ENCODE measurements around the gene TSEN34.
"Not testable (repeated sequence)": the region's sequence is repeated elsewhere in the genome, so short reads cannot be mapped to it uniquely, and the experiment has no call there.

The TSEN34 gene

DNA sequence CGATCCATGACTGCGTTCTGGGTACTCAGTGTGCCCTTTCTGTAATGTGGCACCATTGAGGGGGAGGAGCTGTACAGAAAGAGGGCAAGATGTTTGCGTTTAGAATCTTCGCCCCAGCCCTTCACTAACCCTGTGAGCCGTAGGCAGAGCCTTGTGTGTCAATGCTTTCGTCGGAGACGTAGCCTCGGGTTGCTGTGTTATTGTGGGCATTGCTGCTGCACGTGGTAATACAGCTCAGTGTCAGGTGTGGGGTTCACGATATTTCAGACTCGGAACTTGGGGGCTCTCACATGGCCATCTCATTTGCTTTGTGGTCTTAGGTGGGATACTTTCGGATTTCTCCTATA, 15.7 kb downstream of the TSEN34 start:
- TF ChIP-seq ZNF274 (IDR thresholded peaks at IDR 0.05; ENCODE audit: low read depth, low read length), result no peak
- H3K4me3 ChIP-seq (ENCODE audit: low read length), result no peak overlapping the region; the same call in 1 of the 2 replicates

DNA sequence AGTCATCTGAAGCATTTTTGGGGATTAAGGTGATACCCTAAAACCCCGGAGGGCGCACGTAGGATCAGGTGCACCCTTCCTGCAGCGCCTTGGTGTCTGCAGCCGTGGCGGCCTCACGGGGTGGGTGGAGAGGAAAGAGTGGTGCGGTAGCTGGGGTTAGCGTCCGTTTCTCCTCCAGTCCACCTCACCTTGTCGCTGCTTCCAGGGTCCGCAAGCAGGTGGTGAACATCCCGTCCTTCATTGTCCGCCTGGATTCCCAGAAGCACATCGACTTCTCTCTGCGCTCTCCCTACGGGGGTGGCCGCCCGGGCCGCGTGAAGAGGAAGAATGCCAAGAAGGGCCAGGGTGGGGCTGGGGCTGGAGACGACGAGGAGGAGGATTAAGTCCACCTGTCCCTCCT, 16.1 kb downstream of the TSEN34 start:
- H3K4me3 ChIP-seq (ENCODE audit: low read length), result not testable (repeated sequence)

DNA sequence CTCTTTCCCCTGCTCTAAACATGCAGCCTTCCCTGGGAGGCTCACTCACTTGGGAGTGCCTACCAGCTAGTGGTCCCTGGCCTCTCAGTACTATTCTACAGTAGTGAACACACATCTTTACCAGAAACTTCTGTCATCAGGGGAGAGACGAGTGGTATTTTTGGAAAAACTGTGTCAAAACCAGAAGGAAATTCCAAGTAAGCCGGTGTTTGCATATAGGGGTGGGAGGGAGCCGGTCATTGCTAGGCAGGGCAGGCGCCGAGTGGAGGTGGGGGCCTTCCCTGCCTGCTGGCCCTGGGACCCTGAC, 16.5 kb downstream of the TSEN34 start:
- TF ChIP-seq ZNF274 (IDR thresholded peaks at IDR 0.05; ENCODE audit: low read depth, low read length), result no peak
- no peak overlapping the region; the same call in 1 of the 2 replicates for H3K4me3 ChIP-seq (ENCODE audit: low read length)

DNA sequence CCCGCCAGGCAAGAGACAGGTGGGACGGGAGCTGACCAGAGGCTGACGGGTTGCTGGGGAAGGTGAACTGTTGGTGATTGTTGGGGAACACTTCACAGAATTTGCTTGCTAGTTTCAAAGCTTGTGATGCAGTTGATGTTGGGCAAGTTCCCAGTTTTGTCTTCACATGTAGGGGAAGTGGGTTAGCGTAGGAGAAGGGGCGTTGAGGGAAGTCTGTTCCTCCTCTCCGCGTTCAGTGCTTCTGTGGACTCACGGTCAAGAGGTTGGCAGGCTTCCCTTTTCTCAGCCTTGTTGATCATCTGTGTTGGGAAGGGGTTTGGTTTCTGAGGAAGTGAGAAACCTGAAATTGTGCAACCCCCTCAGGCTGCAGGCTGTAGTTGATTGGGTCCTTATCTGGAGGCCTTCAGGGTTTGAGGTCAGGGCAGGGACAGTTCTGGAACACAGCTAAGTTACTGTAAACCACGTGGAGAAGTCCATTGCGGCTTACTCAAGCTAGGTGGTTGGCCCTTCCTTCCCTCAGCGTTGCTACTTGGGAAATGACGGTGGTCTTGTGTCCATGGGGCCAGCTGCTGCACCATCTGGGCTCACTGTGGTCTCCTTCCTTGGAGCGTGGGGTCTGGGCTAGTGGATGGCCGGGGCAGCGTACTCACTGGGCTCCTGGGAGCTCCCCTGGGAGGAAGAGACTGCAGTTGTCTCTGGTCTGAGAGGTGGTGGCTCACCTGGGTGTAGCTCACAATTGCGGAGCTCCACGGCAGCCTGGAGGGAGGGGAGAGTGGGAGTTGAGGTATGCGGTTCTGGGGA, 17.1 kb downstream of the TSEN34 start:
- no peak overlapping the region for H3K4me3 ChIP-seq (ENCODE audit: low read length)
- no peak for TF ChIP-seq ZNF274 (IDR thresholded peaks at IDR 0.05; ENCODE audit: low read depth, low read length)

DNA sequence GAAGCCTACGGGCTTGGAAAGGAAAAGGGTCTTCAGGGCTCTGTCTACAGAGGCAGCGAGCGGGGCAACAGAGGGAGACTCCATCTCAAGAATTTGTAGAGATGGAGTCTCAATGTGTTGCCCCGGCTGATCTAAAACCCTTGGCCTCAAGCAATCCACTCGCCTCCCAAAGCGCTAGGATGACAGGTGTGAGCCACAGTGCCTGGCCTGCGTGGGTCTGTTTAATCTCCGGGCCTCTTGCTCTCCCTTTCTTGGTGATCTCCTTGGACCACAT, 17.6 kb downstream of the TSEN34 start:
- no peak for TF ChIP-seq ZNF274 (IDR thresholded peaks at IDR 0.05; ENCODE audit: low read depth, low read length)
- H3K4me3 ChIP-seq (ENCODE audit: low read length), result no peak overlapping the region

DNA sequence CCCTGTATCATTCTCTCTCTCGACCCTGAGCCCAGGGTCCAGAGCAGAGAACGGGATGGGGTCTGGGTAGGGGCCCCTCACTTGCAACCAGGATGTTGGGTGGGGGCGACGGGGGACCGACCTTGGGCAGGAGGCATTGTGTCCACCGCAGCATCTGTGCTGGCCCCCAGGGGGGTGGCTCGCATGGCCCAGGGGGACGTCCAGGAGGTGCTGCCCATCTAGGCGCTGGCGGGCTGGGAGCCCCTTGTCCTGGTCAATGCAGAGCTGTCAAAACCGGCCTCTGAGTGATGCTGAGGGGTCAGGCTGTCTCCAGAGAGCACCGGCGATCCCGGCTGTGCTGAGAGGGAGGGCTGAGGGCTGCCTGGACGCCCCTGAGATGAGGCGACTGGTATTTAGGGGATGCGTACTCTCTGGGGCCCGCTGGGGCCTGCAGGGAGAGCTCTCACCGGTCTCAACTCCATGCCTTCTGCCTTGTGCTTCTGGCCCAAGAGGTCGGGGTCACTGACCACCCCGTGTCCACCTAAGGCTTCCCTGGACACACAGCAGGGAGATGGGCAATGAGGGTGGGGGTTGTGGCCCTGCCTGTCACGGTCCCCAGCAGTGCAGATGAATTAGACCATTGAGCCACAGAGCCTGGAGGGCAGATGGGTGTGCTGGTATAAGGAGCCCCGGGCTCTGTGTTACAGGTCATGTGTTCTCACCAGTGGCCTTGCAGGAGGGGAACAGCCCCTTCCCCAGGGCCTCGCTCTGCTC, 18.1 kb downstream of the TSEN34 start:
- H3K4me3 ChIP-seq (ENCODE audit: low read length), result no peak overlapping the region

DNA sequence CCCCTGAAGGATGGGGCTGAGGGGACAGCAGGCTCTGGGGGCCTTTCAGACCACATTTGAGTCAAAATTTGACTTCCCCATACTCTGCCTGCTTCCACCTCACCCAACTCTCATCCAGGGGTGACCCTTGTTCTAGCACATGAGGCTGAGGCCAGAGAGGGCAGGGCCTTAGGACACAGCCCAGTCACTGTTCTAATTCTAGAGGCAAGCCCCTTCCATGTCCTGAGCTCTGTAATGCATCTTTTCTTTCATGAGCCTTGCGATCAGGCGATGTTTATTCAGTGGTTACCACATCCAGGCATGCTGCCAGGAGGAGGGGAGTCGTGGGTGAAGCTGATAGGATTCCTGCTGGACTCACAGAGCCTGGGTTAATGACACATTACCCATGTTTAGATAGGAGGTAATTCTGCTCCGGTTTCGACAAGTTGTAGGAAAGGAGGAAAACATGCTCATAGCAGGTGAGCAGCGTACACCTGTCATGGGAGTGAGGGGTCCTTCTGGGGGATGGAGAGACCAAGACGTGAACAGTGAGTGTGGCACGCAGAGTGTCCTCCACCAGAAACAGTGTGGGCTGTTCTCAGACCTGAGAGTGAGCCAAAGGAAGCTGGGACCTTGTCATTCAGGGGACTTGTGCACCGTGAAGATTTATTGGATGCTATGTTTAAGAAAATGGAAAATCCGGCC, 18.8 kb downstream of the TSEN34 start:
- TF ChIP-seq ZNF274 (IDR thresholded peaks at IDR 0.05; ENCODE audit: low read depth, low read length), result no peak
- H3K4me3 ChIP-seq (ENCODE audit: low read length), result no peak overlapping the region

More for the DNA sequence above, 18.1 kb downstream of the TSEN34 start:
- TF ChIP-seq ZNF274 (IDR thresholded peaks at IDR 0.05; ENCODE audit: low read depth, low read length), result no peak

DNA sequence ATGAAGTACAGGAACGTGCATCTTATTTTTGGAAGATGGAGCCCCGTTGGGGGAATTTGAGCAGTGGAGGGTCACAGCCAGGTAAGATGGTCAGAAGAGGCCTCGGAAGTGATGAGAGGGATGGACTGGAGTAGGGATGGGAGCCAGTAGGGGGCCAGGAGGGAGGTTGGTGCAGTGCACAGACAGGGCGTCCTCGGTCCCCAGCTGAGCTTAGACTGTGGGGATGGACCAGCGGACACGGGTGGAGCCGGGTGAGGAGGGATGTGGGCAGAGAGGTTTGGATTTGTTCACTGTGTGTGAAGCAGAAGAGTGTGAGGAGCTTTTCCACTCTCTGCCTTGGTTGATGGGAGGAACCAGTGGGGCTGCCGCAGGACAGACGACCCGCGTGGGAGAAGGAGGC, 20.1 kb downstream of the TSEN34 start:
- no peak for TF ChIP-seq ZNF274 (IDR thresholded peaks at IDR 0.05; ENCODE audit: low read depth, low read length)
- H3K4me3 ChIP-seq (ENCODE audit: low read length), result no peak overlapping the region

DNA sequence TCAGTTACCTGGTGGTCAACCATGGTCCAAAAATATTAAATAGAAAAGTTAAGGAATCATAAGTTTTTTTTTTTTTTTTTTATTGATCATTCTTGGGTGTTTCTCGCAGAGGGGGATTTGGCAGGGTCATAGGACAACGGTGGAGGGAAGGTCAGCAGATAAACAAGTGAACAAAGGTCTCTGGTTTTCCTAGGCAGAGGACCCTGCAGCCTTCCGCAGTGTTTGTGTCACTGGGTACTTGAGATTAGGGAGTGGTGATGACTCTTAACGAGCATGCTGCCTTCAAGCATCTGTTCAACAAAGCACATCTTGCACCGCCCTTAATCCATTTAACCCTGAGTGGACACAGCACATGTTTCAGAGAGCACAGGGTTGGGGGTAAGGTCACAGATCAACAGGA, 23.1 kb downstream of the TSEN34 start:
- not testable (repeated sequence) for H3K4me3 ChIP-seq (ENCODE audit: low read length)

DNA sequence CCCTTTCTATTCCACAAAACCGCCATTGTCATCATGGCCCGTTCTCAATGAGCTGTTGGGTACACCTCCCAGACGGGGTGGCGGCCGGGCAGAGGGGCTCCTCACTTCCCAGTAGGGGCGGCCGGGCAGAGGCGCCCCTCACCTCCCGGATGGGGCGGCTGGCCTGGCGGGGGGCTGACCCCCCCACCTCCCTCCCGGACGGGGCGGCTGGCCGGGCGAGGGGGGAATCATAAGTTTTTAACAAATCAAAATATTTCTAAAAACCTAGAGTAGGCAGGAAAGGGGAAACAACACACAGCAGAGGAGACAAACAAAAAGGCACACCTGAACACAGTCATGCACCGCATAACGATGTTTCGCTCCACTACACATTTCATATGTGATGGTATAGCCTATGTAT, 23.6 kb downstream of the TSEN34 start:
- H3K4me3 ChIP-seq (ENCODE audit: low read length), result not testable (repeated sequence)

DNA sequence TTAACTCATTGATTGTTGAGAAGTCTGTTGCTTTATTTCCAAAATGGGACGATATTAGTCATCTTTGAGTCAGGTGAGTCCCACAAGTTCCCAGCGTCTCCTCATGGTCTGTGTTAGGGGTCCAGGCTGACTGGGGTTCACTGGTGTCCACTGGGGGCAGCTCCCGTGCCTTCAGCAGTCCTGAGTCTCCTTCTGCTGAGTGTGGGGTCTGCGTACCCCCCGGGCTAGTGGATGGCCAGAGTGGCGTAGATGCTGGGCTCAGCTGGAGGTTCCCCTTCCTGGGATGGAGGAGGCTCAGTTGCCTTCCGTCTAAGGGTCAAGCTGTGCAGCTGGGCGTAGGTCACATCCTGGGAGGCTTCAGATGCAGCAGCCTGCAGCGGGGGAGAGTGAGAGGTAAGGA, 25.8 kb downstream of the TSEN34 start:
- no peak for TF ChIP-seq ZNF274 (IDR thresholded peaks at IDR 0.05; ENCODE audit: low read depth, low read length)
- H3K4me3 ChIP-seq (ENCODE audit: low read length), result no peak overlapping the region

DNA sequence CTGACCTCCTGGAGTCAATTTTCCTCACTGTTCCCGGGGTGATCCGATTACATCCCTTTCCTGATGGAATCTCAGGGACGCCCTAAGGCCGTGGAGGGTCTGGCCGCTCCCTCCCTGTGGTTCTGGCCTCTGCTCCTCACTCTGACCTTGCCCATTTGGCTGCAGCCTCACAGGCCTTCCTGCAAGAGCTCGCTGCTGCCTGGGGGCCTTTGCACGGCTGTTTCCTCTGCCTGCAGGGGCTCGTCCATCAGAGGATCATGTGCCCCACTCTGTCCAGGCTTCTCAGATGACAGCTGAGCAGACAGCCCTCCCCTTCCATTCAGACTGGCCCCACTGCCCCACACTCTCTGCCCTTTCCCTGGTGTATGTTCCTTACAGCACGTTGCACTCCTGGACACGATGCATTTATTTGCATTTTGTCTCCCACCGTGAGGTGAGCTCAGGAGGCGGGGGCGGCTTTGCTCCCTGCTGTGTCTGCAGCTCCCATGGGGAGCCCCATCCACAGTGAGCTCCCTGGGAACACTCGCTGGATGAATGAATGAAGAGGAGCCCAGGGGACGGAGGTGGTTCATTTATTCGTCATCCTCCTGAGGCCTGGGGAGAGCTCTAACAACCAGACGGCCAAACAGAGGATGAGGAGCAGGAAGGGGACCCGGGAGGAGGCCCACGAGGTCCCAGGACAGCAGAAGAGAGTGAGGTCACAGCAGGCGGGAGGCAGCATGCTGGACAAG, 26.6 kb downstream of the TSEN34 start:
- H3K4me3 ChIP-seq (ENCODE audit: low read length), result not testable (repeated sequence)

DNA sequence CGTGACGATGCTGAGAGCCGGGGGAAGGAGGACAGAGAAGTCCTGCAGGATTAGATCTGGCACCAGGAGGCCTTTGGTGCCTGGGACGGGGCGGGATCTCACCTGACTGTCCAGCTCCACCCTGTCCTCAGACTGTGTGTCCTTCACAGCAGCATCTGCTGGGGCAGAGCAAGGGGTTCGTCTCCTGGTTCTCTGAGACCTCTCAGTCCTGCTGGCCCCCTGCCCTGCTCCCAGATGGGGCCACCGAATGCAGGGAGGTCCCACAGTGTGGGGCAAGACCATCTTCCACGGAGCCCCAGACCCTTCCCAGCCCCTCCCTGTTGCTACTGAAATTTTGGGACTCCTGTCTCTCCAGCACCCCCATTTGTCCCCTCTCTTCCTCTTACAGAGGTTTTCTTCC, 27.2 kb downstream of the TSEN34 start:
- no peak overlapping the region for H3K4me3 ChIP-seq (ENCODE audit: low read length)
- TF ChIP-seq ZNF274 (IDR thresholded peaks at IDR 0.05; ENCODE audit: low read depth, low read length), result no peak

DNA sequence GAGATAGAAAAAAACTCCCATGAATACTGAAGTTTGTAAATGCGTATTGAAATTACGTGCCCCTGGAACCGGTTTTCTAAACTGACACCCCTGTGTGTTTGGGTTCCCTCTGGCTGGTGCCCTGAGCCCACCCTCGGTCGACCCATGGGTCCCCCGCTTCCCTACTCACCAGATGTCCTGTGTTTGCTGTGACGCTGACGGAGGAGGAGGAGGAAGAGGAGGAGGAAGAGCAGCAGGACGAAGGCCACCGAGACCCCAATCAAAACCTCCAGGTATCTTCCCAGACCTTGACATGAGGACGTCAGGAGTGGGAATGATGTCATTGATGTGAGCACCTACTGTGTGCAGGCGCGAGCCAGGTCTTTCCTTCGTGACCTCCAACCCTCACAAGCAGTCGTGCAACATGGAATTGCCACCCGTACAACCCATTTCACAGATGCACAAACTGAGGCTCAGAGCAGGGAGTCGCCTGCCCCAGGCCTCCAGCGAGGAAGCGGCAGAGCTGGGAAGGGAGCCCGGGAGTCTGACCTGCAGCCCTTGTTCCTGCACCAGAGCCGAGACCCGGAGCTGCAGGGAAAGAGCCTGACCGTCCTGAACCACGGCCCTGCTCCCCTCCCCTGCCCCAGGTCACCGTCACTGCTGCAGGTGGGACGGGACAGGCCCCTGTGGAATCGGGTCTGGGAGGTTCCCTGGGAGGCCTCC, 28.0 kb downstream of the TSEN34 start:
- no peak for TF ChIP-seq ZNF274 (IDR thresholded peaks at IDR 0.05; ENCODE audit: low read depth, low read length)

DNA sequence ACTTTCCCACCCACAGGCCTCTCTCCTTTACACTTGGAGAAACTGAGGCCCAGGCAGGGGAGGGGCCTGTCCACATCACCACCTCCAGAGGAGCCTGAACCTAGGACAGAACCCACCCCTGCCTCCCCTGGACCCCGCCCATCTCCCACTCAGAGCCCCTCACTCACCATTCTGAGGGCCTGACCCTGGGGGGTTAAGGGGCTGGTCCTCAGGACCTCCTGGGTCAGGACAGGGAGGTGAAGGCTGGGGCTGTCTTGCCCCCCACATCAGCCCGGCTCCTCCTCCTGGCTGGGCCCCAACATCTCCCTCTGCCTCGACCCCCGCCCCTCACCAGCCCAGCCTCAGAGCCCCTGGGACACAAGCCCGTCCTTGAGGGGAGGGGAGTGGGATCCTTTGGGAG, 28.6 kb downstream of the TSEN34 start:
- H3K4me3 ChIP-seq (ENCODE audit: low read length), result not testable (repeated sequence)

More for the DNA sequence above, 28.0 kb downstream of the TSEN34 start:
- no peak overlapping the region for H3K4me3 ChIP-seq (ENCODE audit: low read length)

DNA sequence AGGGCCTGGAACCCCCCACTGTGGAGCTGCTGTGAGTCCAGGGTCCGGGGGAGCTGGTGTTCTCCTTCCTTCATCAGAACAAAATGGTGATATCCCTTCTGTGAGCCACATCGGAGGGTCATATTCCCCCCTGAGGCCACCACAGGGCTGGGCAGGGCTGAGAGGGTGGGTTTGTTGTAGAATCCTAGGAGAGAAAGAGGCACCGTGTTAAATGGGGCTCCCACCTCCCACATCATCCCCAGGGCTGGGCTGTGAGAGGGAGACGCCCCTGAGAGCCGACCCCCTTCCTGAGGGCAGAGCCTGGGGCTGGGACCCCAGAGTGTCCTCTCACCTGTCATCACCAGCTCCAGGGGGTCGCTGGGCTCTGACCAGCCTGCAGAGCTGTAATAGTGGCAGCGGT, 30.8 kb downstream of the TSEN34 start:
- not testable (repeated sequence) for H3K4me3 ChIP-seq (ENCODE audit: low read length)

DNA sequence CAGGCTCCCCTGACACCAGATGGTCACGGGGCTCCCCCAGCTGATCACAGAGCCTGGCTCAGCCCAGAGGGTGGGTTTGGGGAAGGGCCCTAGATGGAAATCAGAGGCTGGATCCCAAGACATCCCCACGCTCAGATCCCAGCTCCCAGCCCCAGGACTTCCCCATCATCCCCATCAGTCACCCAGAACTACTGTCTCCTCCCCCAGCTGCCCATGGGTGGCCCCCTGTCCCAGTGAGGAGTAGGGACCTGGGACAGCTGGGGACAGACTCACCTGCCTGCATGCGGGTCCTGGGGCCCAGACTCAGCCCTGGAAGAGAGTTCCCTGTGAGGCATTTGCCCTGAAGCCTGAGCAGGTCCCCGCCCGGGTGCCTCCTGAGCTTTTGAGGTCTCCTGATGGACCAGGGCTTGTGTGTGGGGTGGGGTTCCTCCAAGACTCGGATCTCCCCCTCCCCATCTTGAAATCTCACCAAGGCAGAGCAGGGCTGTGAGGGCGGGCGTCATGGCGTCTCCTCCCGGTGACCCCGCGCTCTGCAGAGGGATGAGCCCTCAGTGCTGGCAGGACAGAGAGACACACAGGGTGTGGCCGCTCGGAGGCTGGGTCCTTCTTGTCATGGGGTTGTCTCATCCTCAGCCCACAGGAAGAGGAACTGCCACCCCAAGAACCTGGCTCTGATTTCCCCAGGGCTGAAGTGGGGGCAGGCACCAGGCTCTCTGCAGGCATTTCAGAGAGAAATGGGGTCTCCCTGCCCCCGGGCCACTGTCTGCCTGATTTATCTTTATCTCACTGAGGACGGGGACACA, 31.6 kb downstream of the TSEN34 start, which contains the start of gene LILRB3:
LILRB3 (minus strand) TSS at position 534 of the 803 bp plus-strand sequence; CDS start at position 503, 31 bp downstream.
- H3K4me3 ChIP-seq (ENCODE audit: low read length), result not testable (repeated sequence)

DNA sequence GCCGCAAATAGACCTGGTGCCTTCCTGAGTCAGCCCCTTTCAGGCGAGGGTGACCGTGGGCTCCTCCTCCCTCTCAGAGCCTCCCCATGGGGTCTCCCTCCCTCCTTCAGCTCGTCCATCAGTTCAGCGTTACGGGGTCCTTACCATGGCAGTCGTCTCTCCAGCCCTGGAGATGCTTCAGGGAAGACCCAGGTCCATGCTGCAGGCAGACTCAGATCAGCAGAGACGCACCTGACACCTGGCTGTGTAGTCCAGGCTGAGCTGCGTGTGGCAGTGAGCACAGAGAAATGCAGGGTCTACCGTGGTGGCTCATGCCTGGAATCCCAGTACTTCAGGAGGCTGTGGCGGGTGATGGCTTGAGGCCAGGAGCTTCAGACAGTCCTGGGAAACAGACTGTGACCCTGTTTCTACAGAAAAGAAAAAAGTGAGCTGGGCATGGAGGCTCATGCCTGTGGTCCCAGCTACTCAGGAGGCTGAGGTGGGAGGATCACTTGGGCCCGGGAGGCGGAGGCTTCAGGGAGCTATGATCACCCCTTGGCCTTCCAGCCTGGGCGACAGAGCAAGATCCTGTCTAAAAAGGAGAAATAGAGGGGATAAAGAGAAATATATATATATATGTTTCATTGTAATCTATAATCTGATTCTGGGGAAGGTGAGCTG, 32.3 kb downstream of the TSEN34 start:
- H3K4me3 ChIP-seq (ENCODE audit: low read length), result not testable (repeated sequence)
